A549 (cell line): ENCODE measurements around the gene AUTS2. TPM values are rescaled to one million over a fixed set of nuclear protein-coding genes. Genes with fewer than 3 reads are reported as not detected.

Experiments
- ATAC-seq, 2 experiments: fragments of 200-7000 bp in 1 of 2; fragments of >200 bp in 1 of 2; cut with Nextera tagmentation in 1 of 2; cut with Tn5 transposase in 1 of 2; 3 replicates each; pipeline versions ENCODE4 v1.8.0 to v1.9.1; 2018 to 2020; ENCODE audit warnings: mild to moderate bottlenecking in 1 of 2, moderate library complexity in 1 of 2
- CTCF ChIA-PET: fragments of 300-600 bp; sonication (Branson Sonifier 250); formaldehyde crosslinking; extraction: SDS; loops from one replicate; lab custom pipeline; 2021; ENCODE audit warnings: antibody characterized with exemption, inconsistent platforms; lab: Yijun Ruan, JAX
- POLR2A ChIA-PET: fragments of 350-600 bp; formaldehyde crosslinking; extraction: SDS; loops from one replicate; lab custom pipeline; 2021; ENCODE audit warnings: antibody characterized with exemption, inconsistent platforms; lab: Yijun Ruan, JAX
- DNase-seq, 2 experiments: peaks; one replicate each; pipeline versions ENCODE4 v3.0.0 to v3.0.0-alpha.2; 2011 to 2016; ENCODE audit warnings: low read depth in 1 of 2, low spot score in 1 of 2
- FAIRE-seq: peaks from 2 replicates; lab custom pipeline; 2011; peaks lifted over from hg19 to GRCh38; lab: Jason Lieb, UNC
- H3K27ac ChIP-seq, 2 experiments: fragments of >200 bp; sonication (Bioruptor Twin); formaldehyde crosslinking; 3 replicates each; pipeline ENCODE4 v1.5.1; 2016 to 2017
- H3K4me1 ChIP-seq: fragments of >200 bp; sonication (Bioruptor Twin); formaldehyde crosslinking; 3 replicates; pipeline ENCODE4 v1.6.1; 2016
- H3K4me2 ChIP-seq: fragments of >200 bp; sonication (Bioruptor Twin); formaldehyde crosslinking; 3 replicates; pipeline ENCODE4 v1.6.1; 2016
- H3K4me3 ChIP-seq: fragments of >200 bp; sonication (Bioruptor Twin); formaldehyde crosslinking; 3 replicates; pipeline ENCODE4 v1.5.1; 2016
- H3K9me3 ChIP-seq: fragments of >200 bp; sonication (Bioruptor Twin); formaldehyde crosslinking; 3 replicates; pipeline ENCODE4 v1.6.1; 2016
- BCL3 ChIP-seq: fragments of >200 bp; sonication (Bioruptor Twin); formaldehyde crosslinking; IDR thresholded peaks from 3 replicates; pipeline ENCODE4 v1.6.1; 2016
- CBX8 ChIP-seq: fragments of 200-600 bp; sonication (generic); IDR thresholded peaks from 2 replicates; pipeline ENCODE4 v1.6.1; 2016
- CEBPB ChIP-seq, 2 experiments: fragments of >200 bp in 1 of 2; sonication (Bioruptor Twin) in 1 of 2; formaldehyde crosslinking in 1 of 2; IDR thresholded peaks; 2 replicates each; pipeline ENCODE4 v1.6.1; 2012 to 2016
- CHD2 ChIP-seq: fragments of 150-350 bp; IDR thresholded peaks from 2 replicates; pipeline ENCODE4 v1.6.1; 2014; ENCODE audit warnings: low read length; ENCODE audit not compliant: partially characterized antibody
- CHD4 ChIP-seq: fragments of 200-600 bp; sonication (generic); IDR thresholded peaks from 2 replicates; pipeline ENCODE4 v1.6.1; 2016; ENCODE audit warnings: antibody characterized with exemption, mild to moderate bottlenecking, borderline replicate concordance
- E2F6 ChIP-seq: IDR thresholded peaks from 2 replicates; pipeline ENCODE4 v1.6.1; 2012; ENCODE audit warnings: low read depth, borderline replicate concordance
- EHF ChIP-seq: fragments of 250-450 bp; sonication (Bioruptor Pico); IDR thresholded peaks from 2 replicates; pipeline ENCODE4 v1.5.0; 2020; ENCODE audit warnings: mild to moderate bottlenecking
- EP300 ChIP-seq, 2 experiments: fragments of >200 bp; sonication (Bioruptor Twin); formaldehyde crosslinking; IDR thresholded peaks; 2 replicates in 1 of 2; 3 replicates in 1 of 2; pipeline ENCODE4 v1.6.1; 2016 to 2017
- ESRRA ChIP-seq: fragments of 150-350 bp; IDR thresholded peaks from 2 replicates; pipeline ENCODE4 v1.6.1; 2014; ENCODE audit warnings: mild to moderate bottlenecking, low read length, borderline replicate concordance
- FOSB ChIP-seq: fragments of 250-450 bp; sonication (Bioruptor Pico); IDR thresholded peaks from 2 replicates; pipeline ENCODE4 v1.5.0; 2020; ENCODE audit warnings: mild to moderate bottlenecking, moderate library complexity
- GATA3 ChIP-seq: IDR thresholded peaks from 2 replicates; pipeline ENCODE4 v1.6.1; 2012; ENCODE audit warnings: borderline replicate concordance
- HDAC2 ChIP-seq: fragments of 200-600 bp; sonication (generic); IDR thresholded peaks from 2 replicates; pipeline ENCODE4 v1.6.1; 2016
- HMGXB4 ChIP-seq: fragments of 250-450 bp; sonication (Bioruptor Pico); IDR thresholded peaks from 2 replicates; pipeline ENCODE4 v1.5.0; 2021; ENCODE audit warnings: mild to moderate bottlenecking, moderate library complexity, borderline replicate concordance
- HOXB13 ChIP-seq: fragments of 250-450 bp; sonication (Bioruptor Pico); IDR thresholded peaks from 2 replicates; pipeline ENCODE4 v1.5.0; 2020; ENCODE audit warnings: low read depth, mild to moderate bottlenecking, moderate library complexity
- JUNB ChIP-seq: fragments of >200 bp; sonication (Bioruptor Twin); formaldehyde crosslinking; IDR thresholded peaks from 2 replicates; pipeline ENCODE4 v1.6.1; 2016
- KDM1A ChIP-seq: fragments of 200-600 bp; sonication (generic); IDR thresholded peaks from 2 replicates; pipeline ENCODE4 v1.6.1; 2016; ENCODE audit warnings: low read depth, mild to moderate bottlenecking
- KDM5A ChIP-seq: fragments of 200-600 bp; sonication (generic); IDR thresholded peaks from 2 replicates; pipeline ENCODE4 v1.6.1; 2016; ENCODE audit warnings: antibody characterized with exemption, mild to moderate bottlenecking
- MAFK ChIP-seq: fragments of 450-650 bp; IDR thresholded peaks from 2 replicates; pipeline ENCODE4 v1.6.1; 2014; ENCODE audit not compliant: partially characterized antibody
- MAZ ChIP-seq: fragments of 150-350 bp; IDR thresholded peaks from 2 replicates; pipeline ENCODE4 v1.6.1; 2014; ENCODE audit warnings: antibody characterized with exemption, low read depth, low read length, borderline replicate concordance
- MYC ChIP-seq: IDR thresholded peaks from 2 replicates; pipeline ENCODE4 v1.6.1; 2012; ENCODE audit warnings: mild to moderate bottlenecking, inconsistent platforms, low read length, improper control_type of control experiment, borderline replicate concordance
- NR3C1 ChIP-seq: fragments of >200 bp; sonication (Bioruptor Twin); formaldehyde crosslinking; IDR thresholded peaks from 3 replicates; pipeline ENCODE4 v1.6.1; 2017
- PBX3 ChIP-seq: IDR thresholded peaks from 2 replicates; pipeline ENCODE4 v1.6.1; 2012
- POLR2AphosphoS2 ChIP-seq: conservative IDR thresholded peaks from 2 replicates; pipeline ENCODE4 v1.6.1; 2012; ENCODE audit warnings: low read length, improper control_type of control experiment, inconsistent platforms
- RAD21 ChIP-seq, 2 experiments: fragments of >200 bp in 1 of 2; sonication (Bioruptor Twin) in 1 of 2; formaldehyde crosslinking in 1 of 2; IDR thresholded peaks in 1 of 2; conservative IDR thresholded peaks in 1 of 2; 2 replicates in 1 of 2; 3 replicates in 1 of 2; pipeline ENCODE4 v1.6.1; 2012 to 2018; ENCODE audit warnings: inconsistent platforms in 1 of 2
- RARB ChIP-seq: fragments of 250-450 bp; sonication (Bioruptor Pico); IDR thresholded peaks from 2 replicates; pipeline ENCODE4 v1.8.0; 2021; ENCODE audit warnings: mild to moderate bottlenecking, moderate library complexity
- SREBF2 ChIP-seq: fragments of 450-650 bp; IDR thresholded peaks from 2 replicates; pipeline ENCODE4 v1.6.1; 2014; ENCODE audit warnings: mild to moderate bottlenecking, moderate library complexity
- TFCP2L1 ChIP-seq: fragments of 250-450 bp; sonication (Bioruptor Pico); IDR thresholded peaks from 2 replicates; pipeline ENCODE4 v1.5.0; 2021; ENCODE audit warnings: mild to moderate bottlenecking
- USF2 ChIP-seq: fragments of 450-650 bp; IDR thresholded peaks from 2 replicates; pipeline ENCODE4 v1.6.1; 2014; ENCODE audit warnings: antibody characterized with exemption
- ZNF302 ChIP-seq: fragments of 250-450 bp; sonication (Bioruptor Pico); IDR thresholded peaks from 2 replicates; pipeline ENCODE4 v1.9.0; 2021; ENCODE audit warnings: inconsistent platforms, mild to moderate bottlenecking, moderate library complexity
- WGBS: methylation state at CpG from one replicate; pipeline ENCODE4 v1.1.6; 2017; ENCODE audit errors: missing lambda C conversion rate; 5-methylcytosine and 5-hydroxymethylcytosine counted together
- polyA plus RNA-seq, 4 experiments: library from polyadenylated mRNA; depleted of rRNA in 3 of 4; stranded (reverse); fragments of >200 nt; fragmentation: RNase III in 1 of 4; extraction: RNeasy Plus Mini Kit Qiagen cat#74134 plus additional on column Dnase treatment in 1 of 4; gene quantifications; 2 replicates in 3 of 4; 3 replicates in 1 of 4; pipeline ENCODE4 v1.2.3, GENCODE V29; 2011 to 2017

The AUTS2 gene
- polyA plus RNA-seq, 2 of the 4 experiments (the other 2 are of a cell fraction) = 1.6 to 3.6 TPM

- TF ChIP-seq KDM5A (no peak), HOXB13 (no peak), CHD4 (no peak)
Measured at GRCh38 chr7:70069977-70070376, 471.7 kb downstream of the AUTS2 start (continued).

- no peaks in the 10 kb centered on the region for H3K9me3 ChIP-seq
- FAIRE-seq (no peak), DNase-seq (no peak), ATAC-seq (no peak)
- H3K4me3 ChIP-seq = no peak overlapping the region
- H3K27ac ChIP-seq = no peak overlapping the region
- ChIA-PET POLR2A (no interaction called here), CTCF (interaction anchor here (1.6 kb wide), 1 partner anchor 29 kb away, joined by 4 read pairs; no protein-coding TSS in a partner anchor)
- H3K4me1 ChIP-seq = no peaks in the 10 kb centered on the region
- H3K4me2 ChIP-seq = no peak overlapping the region
- WGBS = 65% methylated on average over 7 of the region's 7 CpGs
- TF ChIP-seq NR3C1 (no peak), RAD21 (conservative IDR thresholded peaks at IDR 0.05 in 1 of 2, IDR thresholded peaks at IDR 0.05 in 1 of 2) (no peak), MAFK (no peak), MYC (no peak), FOSB (CRISPR knock-in tag) (no peak), ZNF302 (CRISPR knock-in tag) (no peak), KDM1A (no peak), EP300 (IDR thresholded peaks at IDR 0.05) (no peak), E2F6 (no peak), JUNB (no peak), CHD4 (no peak), HOXB13 (no peak), TFCP2L1 (no peak), SREBF2 (no peak), POLR2AphosphoS2 (no peak), PBX3 (no peak), USF2 (no peak), GATA3 (no peak)
Measured at GRCh38 chr7:70071766-70072165, 473.5 kb downstream of the AUTS2 start.

GRCh38 chr7:70072220-70072619, 473.9 kb downstream of the AUTS2 start:
- H3K27ac ChIP-seq = no peak overlapping the region
- H3K4me3 ChIP-seq = no peak overlapping the region
- ChIA-PET CTCF (interaction anchor here (1.6 kb wide), 1 partner anchor 30 kb away, joined by 4 read pairs; no protein-coding TSS in a partner anchor), POLR2A (no interaction called here)
- 18% methylated on average over 2 of the region's 2 CpGs for WGBS
- DNase-seq = no peak
- no peaks in the 10 kb centered on the region for H3K9me3 ChIP-seq
- no peak for FAIRE-seq
- ATAC-seq = no peak
- H3K4me2 ChIP-seq = no peak overlapping the region
- H3K4me1 ChIP-seq = no peaks in the 10 kb centered on the region
- TF ChIP-seq CHD2 = no peak
- no peak for TF ChIP-seq RARB (CRISPR knock-in tag)
- no peak for TF ChIP-seq HOXB13
- TF ChIP-seq E2F6 = no peak
- TF ChIP-seq HMGXB4 (CRISPR knock-in tag) = no peak
- no peak for TF ChIP-seq BCL3
- no peak for TF ChIP-seq HDAC2
- no peak for TF ChIP-seq MAZ
- no peak for TF ChIP-seq MYC
- no peak for TF ChIP-seq JUNB
- TF ChIP-seq CEBPB (IDR thresholded peaks at IDR 0.05) = no peak
- TF ChIP-seq ESRRA = no peak
- no peak for TF ChIP-seq EHF
- no peak for TF ChIP-seq PBX3
- TF ChIP-seq USF2 = no peak
- no peak for TF ChIP-seq CBX8
